Fibroblast of mammary gland (primary cell): ENCODE results near the gene TM9SF3.
A peak's percentile ranks its signal among the peaks of the same experiment; 100 is the strongest.

Experiments used
- DNase-seq: peaks from one replicate; pipeline ENCODE4 v3.0.0-alpha.2; 2010; ENCODE audit warnings: low read depth
- H3K4me3 ChIP-seq: 2 replicates; pipeline ENCODE4 v1.5.1; 2011; ENCODE audit warnings: low read depth, mild to moderate bottlenecking, low read length, moderate library complexity; ENCODE audit not compliant: control insufficient read depth
- CTCF ChIP-seq: conservative IDR thresholded peaks from 2 replicates; pipeline ENCODE4 v1.5.1; 2011; ENCODE audit warnings: low read depth, low read length, inconsistent platforms; ENCODE audit not compliant: control insufficient read depth, insufficient read depth

The TM9SF3 gene

GRCh38 chr10:96497391-96497790, 89.4 kb downstream of the TM9SF3 start:
- TF ChIP-seq CTCF, result no peak
- no peak overlapping the region for H3K4me3 ChIP-seq
- DNase-seq, result no peak

GRCh38 chr10:96496281-96496925, 90.4 kb downstream of the TM9SF3 start:
- TF ChIP-seq CTCF, result no peak
- DNase-seq, result peak; percentile 30
- H3K4me3 ChIP-seq, result no peak overlapping the region

DNA sequence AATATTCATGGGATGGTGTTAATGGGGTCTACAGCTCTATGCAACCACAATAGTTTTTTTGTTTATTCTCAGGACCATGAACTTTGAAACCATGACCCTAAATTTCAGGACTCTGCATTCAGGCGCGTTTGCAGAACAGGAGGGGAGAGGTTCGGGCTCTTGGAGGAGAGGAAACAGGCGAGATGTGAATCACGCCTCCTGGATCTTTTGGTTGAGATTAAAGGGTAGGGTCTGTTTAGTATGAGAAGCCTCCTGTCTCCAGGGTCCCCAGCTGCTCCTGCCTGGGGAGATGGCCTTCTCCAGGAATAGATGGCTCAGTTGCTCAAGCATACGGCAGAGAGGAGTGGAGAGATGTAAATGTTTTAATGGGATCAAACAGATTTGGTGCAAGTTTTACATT, 91.3 kb downstream of the TM9SF3 start:
- no peak for TF ChIP-seq CTCF
- H3K4me3 ChIP-seq, result no peak overlapping the region
- no peak for DNase-seq

GRCh38 chr10:96494694-96495093, 92.1 kb downstream of the TM9SF3 start:
- no peak overlapping the region for H3K4me3 ChIP-seq
- no peak for TF ChIP-seq CTCF
- DNase-seq, result no peak

- TF ChIP-seq CTCF, result no peak
- no peak overlapping the region for H3K4me3 ChIP-seq
- no peak for DNase-seq
These were observed 92.8 kb downstream of the TM9SF3 start for GRCh38 chr10:96493871-96494525.

DNA sequence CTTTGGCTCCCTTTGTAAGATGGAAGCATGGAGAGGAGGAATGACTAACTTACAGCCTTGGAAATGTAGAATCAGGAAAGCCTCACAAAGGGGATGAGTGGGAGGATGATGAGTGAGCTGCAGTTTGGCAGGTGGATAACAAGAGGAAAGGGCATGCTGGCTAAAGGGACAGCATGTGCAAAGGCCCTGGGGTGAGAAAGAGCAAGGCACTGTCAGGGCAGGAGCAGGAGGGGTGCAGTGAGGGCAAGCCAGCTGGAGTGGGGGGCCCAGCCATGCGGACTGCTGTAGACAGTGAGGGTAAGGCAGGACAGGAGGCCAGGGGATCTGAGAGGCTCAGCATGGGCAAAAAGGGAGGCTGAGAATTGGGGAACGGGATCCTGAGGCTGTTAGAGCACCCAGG, 93.6 kb downstream of the TM9SF3 start:
- TF ChIP-seq CTCF, result no peak
- DNase-seq, result no peak
- no peak overlapping the region for H3K4me3 ChIP-seq
